Smooth muscle cell of bladder (primary cell): ENCODE data around the gene RPL12. TPM values are rescaled to one million over a fixed set of nuclear protein-coding genes. Genes with fewer than 3 reads are reported as not detected.

Experiments
- total RNA-seq: library from RNA; depleted of rRNA; stranded (reverse); fragments of >200 nt; gene quantifications from 2 replicates; pipeline ENCODE4 v1.2.3, GENCODE V29; 2014

RPL12 gene
- 1,370 and 1,635 TPM in 2 replicates for total RNA-seq

DNA sequence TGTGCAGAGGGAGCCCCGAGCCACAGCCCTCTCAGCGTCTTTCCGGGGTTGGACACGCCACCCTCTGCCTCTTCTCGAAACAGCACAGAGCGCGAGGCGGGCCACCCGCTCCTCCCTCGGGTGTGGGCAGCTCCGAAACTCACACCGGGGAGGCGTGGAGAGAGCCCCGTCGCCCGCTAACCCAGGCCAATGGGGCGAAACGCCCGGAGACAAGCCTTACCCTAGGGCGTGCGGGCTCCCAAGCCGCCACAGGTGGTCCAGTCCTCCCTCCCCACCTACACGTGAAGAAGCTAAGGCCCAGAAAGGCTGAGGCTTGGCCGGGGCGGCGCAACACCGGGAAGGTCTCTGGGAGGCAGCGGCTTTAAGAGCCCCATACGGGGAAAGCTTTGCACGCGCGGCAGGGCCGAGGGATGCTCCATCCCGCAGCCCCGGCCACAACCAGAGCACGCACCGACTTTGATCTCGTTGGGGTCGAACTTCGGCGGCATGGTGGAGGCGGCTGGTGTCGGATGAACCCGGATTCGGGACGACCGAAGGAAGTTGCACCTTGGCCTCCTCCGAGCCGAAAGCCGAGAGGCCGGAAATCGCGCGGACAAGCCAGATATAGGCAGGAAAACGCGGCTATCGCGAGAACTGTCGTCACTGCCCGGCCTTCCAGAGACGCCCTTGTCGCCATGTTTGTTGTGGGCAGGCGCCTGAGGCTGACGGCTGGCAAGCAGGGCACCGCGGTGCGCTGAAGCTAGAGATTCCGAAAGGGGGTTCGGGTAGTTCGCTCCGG, at the start of gene RPL12, which contains the start of gene LRSAM1:
Gene RPL12, minus strand, starts transcription at position 577 of the 778 bp plus-strand sequence. Its CDS starts 89 bp downstream, at position 488.
Gene LRSAM1, plus strand, starts transcription at position 681 of the 778 bp plus-strand sequence. CDS start 3,018 bp downstream, outside the sequence.

DNA sequence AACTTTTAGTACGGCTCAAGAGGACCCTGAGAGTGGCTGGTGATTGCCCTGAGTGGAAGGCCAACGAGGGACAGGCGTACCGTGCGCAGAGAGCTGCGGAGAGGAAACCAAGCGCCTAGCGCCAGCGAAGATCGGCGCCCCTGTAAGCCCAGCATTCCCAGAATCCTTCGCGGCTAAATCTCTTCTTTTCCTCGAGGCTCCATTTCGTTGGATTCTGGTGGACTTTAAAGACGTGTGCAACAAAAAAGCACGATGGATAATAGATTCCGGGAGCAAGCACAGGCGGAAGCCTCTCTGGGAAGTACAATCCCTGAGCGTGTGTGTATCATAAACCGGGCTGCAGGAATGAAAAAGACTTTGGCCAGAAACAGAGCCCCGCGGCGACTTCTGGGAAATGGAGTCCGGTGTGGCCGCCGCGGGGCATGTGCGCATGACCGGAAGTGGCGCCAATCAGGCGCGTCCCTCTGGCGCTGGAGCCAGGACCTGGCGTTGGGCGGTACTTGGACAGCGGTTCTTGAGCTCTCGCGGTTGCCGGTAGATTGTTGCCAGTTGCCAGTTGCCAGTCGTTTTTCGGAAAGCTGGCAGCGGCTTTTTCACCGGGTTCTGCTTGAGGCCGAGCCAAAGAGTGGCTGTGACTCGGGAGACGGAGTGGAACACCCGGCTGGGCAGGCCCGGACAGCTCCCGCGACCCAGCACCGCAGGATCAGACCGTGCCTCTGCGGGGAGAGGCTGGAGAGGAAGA, 27.1 kb downstream of the RPL12 start, which contains the start of gene ZNF79:
Gene ZNF79, plus strand, starts transcription at position 449 of the 742 bp plus-strand sequence. CDS start 406 bp downstream, outside the sequence.

Other genes starting within 250 kb of the RPL12 start
- 1.3 and 1.9 TPM in 2 replicates for gene GARNL3, start 186.6 kb downstream of the RPL12 start, total RNA-seq
- gene SLC2A8, start 54.2 kb downstream of the RPL12 start, total RNA-seq, result 7.4 and 8.4 TPM in 2 replicates
- gene ZNF79, start 27.0 kb downstream of the RPL12 start, total RNA-seq, result 9.2 and 16.5 TPM in 2 replicates
- 6.7 and 8.4 TPM in 2 replicates for gene LRSAM1, start 104 bp upstream of the RPL12 start, total RNA-seq
- 15.2 and 20.8 TPM in 2 replicates for gene STXBP1, start 160.9 kb upstream of the RPL12 start, total RNA-seq